ENCODE data around the gene PRKCD.

The PRKCD gene

DNA sequence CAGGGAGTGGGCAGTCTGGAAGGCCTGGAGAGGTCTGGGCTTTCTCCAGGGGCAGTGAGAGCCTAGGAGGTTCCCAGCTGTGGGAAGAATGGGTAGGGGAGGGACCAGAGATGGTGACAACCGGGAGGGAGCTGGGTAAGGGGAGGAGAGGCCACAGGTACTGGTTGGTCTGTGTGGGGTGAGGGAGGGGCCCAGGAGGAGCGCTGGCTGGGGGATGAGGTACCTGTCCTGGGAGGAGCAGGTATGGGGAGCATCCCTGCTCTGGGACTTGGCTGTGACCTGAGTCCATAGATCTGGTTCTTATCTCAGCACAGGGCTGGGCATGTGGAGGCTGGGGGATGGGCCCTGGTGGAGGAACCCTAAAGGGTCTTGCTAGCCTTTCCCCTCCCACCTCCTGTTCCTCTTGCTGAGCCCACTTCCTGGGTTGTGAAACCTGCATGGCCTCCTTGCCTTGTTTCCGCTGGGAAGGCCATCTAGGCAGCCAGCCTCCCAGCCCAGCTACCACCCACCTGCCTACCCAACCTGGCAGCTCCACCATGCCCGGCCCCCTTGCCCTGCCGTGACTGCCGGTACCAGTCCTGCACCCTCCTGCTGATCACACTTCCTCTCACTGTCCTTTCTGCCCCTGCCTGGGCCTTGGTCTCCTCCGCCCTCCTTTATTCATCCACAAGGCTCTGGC is 11.0 kb downstream of the PRKCD start:
- DNase-seq, result no peak

GRCh38 chr3:53173107-53173506 is 12.1 kb downstream of the PRKCD start:
- DNase-seq, result no peak

DNA sequence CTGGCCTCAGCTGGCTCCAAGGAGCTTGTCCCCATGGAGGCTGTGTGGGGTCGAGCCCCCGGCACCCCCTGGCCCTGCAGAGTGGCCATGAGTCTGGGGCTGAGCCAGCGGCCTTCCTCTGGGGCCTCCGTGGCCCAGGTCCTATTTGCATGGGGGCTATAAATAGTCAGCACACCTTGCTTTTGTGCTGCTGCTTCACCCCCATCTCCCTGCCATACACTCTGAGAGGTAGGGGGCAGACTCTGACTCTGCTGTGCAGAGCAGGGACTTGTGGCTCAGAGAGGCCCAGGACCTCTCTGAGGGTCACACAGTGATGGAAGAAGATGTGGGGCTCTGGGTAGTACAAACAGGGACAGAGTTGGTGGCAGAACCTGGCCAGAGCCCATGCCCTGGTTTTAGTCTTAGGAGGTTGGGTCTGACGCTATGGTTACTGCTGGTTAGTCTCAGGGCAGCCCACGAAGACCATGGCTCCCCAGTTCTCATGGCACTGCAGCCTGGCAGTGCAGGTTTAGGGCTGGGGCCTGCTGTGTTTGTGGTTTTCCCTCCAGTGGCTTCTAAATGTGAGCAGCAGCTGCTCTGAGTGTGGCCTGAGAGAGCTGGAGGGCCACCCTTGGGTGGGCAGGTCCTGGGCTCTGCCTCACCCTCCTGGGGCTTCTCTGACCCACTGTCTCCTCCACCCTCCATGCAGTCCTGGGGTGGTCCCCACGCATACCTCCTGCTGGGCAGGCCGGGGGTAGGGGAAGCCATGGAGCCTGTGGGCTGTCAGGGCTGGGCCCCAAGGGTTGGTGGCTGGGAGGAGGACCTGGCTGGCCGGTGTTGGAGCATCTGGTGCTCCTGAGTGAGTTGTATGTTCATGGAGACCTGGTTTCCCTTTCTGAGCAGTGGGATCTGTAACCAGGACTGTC is 13.6 kb downstream of the PRKCD start:
- no peak for DNase-seq

GRCh38 chr3:53175613-53176540 is 14.9 kb downstream of the PRKCD start:
- DNase-seq, result no peak

DNA sequence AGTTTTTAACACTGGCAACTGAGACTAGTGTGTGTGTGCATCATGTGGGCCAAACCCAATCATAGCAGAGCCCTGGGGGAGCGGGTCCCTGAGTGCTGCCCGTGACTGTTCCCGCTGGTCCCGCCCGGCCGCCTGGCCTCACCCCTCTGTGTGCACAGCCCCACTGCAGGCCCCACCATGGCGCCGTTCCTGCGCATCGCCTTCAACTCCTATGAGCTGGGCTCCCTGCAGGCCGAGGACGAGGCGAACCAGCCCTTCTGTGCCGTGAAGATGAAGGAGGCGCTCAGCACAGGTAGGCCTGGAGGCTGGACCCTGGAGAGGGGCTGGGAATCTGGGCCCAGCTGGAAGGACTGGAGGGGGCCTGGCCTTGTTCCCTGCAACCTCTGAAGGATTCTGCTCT is 17.2 kb downstream of the PRKCD start:
- DNase-seq, result no peak

GRCh38 chr3:53179580-53179979 is 18.6 kb downstream of the PRKCD start:
- DNase-seq, result no peak

DNA sequence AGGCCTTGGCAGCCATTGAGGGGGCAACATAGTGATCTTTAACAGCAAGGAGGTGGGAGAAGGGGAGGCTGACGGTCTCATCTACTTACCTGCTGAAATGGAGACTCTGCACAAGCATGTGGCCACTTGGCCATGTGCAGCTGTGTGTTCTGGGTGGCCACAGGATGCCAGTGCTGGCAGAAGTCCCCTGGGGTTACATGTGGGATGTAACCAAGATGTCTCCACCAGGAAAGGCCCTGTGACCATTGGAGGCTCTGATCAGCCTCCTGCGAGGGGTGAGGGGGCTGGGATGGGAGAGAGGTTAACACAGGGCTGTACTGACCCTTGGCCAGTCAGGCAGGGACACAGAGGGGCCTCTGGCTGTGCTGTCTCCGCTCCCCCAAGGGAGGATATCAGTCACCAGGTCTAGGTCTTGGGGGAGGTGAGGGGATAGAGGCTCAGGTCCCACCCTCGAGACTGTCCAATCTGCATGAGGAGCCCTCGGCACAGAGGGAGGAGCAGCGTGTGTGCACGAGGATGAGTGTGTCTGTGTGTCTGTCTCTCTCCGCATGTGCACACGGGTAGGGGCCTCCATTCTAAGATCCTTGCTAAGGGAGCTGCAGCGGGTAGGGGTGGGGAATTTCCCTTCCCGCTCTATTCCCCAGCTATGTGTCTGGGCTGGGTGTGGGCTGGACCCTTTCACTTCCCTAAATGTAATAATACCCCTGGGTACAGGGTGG is 19.5 kb downstream of the PRKCD start:
- no peak for DNase-seq

GRCh38 chr3:53181024-53181371 is 20.0 kb downstream of the PRKCD start:
- DNase-seq, result no peak

DNA sequence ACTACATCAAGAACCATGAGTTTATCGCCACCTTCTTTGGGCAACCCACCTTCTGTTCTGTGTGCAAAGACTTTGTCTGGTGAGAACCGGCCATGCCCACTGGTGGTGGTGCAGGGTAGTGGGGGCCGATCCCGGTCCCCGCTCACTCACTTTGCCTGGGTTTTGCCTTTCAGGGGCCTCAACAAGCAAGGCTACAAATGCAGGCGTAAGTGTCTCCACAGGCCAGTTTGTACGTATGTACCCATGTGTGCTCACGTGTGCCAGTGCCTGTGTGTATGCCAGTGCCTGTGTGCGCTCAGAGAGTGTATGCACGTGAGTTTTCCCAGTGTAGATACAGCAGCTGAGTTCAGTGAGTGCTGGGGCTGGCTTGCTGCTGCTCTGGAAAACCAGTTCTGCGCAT is 20.5 kb downstream of the PRKCD start:
- no peak for DNase-seq

- DNase-seq, result no peak
Measured at GRCh38 chr3:53182764-53183355, 21.9 kb downstream of the PRKCD start.

DNA sequence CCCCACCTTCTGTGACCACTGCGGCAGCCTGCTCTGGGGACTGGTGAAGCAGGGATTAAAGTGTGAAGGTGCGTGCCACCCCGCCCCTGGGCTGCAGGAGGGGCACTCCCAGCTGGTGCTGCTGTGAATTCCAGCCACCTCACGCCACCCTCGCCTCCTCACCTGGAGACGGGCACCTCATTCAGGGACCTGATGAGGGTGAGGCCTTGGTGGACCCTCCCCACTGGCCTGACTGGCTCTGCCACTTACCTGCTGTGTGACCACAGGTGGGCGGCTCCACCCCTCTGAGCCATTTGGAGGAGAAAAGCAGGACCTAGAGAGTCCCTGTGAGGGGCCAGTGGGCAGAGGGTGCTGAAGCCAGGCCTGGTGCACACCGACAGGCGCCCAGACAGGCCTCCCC is 22.5 kb downstream of the PRKCD start:
- no peak for DNase-seq

- no peak for DNase-seq
Measured at GRCh38 chr3:53184701-53185100, 23.7 kb downstream of the PRKCD start.

DNA sequence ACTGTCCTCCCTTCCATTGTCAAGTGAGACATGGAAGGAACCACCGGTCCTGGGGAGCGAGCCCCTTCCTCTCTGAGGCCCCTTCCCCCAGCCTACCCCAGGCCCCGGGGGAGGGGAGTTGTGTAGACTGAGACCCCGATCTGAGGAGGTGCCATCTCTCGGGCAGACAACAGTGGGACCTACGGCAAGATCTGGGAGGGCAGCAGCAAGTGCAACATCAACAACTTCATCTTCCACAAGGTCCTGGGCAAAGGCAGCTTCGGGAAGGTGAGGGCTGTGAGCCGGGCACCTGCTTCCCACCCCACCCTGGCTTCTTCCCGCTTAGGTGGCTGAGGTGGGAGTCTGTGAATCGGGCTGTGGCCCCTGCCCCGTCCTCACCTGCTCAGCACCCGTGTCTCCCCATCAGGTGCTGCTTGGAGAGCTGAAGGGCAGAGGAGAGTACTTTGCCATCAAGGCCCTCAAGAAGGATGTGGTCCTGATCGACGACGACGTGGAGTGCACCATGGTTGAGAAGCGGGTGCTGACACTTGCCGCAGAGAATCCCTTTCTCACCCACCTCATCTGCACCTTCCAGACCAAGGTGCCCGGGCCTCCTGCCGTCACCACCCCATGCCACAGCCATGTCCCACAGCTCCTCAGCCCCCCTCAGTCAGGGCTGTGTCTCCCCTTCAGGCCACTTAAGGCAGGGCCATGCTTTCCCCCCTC is 24.9 kb downstream of the PRKCD start:
- DNase-seq, result no peak

- DNase-seq, result no peak
Measured at GRCh38 chr3:53186726-53187125, 25.7 kb downstream of the PRKCD start.

DNA sequence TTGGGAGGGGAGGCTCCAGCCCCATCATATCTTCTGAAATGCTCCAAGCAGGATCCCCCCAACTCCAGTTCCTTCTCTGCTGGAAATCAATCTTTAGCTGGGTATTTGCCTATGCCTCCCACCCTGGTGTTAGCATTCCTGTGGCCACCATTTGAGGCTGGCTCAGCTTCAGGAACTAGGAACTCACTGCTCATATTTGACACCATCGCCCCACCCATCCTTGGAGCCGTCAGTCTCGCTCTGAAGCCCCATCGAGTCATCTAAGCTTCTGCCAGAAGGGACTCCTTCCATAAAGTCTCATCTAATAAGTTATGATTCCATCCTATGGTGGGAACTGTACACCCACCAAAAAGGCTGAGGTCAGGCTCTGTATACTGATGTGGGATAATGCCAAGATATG is 26.4 kb downstream of the PRKCD start:
- DNase-seq, result no peak

GRCh38 chr3:53188136-53188685 is 27.2 kb downstream of the PRKCD start:
- no peak for DNase-seq

DNA sequence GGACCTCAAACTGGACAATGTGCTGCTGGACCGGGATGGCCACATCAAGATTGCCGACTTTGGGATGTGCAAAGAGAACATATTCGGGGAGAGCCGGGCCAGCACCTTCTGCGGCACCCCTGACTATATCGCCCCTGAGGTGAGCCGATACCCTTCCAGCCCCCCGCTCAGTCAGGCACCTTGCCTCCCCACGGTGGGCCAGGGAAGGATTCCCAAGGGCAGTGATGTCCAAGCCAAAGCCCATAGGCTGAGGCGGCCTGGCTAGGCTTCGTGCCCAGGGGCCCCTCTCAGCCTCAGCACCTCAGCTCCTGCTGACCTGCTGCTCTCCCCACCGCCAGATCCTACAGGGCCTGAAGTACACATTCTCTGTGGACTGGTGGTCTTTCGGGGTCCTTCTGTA is 27.7 kb downstream of the PRKCD start:
- no peak for DNase-seq

- DNase-seq, result no peak
Measured at GRCh38 chr3:53189276-53189675, 28.3 kb downstream of the PRKCD start.

DNA sequence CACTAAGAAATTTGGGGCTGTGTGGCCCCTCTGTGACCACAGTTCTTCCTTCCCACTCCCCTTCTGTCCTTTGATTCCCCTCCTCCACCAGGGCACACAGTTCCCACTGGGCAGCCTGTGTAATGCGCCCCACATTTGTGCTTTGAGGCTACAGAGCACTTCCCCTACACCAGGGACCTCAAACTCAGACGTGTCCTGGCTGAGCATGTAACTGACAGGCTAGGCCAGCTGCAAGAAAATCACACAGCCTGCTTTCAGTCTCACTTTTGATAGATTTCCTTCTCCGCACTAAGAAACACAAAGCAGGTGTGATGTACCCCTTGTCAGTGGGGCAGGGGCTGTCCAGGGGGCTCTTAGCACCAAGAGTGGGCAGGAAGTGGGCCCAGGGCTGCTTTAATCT is 29.6 kb downstream of the PRKCD start:
- DNase-seq, result no peak

GRCh38 chr3:53191836-53192480 is 30.9 kb downstream of the PRKCD start:
- DNase-seq, result no peak

GRCh38 chr3:53192608-53193007 is 31.6 kb downstream of the PRKCD start:
- DNase-seq, result no peak

Data from activated CD4-positive, alpha-beta T cell treated with anti-CD3 and anti-CD28 coated beads, Interleukin-2, Interleukin-6, amounts not matched to agents 100 ng/mL and 50 ng/mL, durations not matched to agents 16 hours and 8 hours (primary cell).